A549 (cell line): ENCODE results near the gene RHEB. TPM values are rescaled to one million over a fixed set of nuclear protein-coding genes. Genes with fewer than 3 reads are reported as not detected.

Source experiments
- ATAC-seq, 2 experiments: fragments of 200-7000 bp in 1 of 2; fragments of >200 bp in 1 of 2; cut with Nextera tagmentation in 1 of 2; cut with Tn5 transposase in 1 of 2; 3 replicates each; pipeline versions ENCODE4 v1.8.0 to v1.9.1; 2018 to 2020; ENCODE audit warnings: mild to moderate bottlenecking in 1 of 2, moderate library complexity in 1 of 2
- CTCF ChIA-PET: fragments of 300-600 bp; sonication (Branson Sonifier 250); formaldehyde crosslinking; extraction: SDS; loops from one replicate; lab custom pipeline; 2021; ENCODE audit warnings: antibody characterized with exemption, inconsistent platforms; lab: Yijun Ruan, JAX
- POLR2A ChIA-PET: fragments of 350-600 bp; formaldehyde crosslinking; extraction: SDS; loops from one replicate; lab custom pipeline; 2021; ENCODE audit warnings: antibody characterized with exemption, inconsistent platforms; lab: Yijun Ruan, JAX
- DNase-seq, 2 experiments: peaks; one replicate each; pipeline versions ENCODE4 v3.0.0 to v3.0.0-alpha.2; 2011 to 2016; ENCODE audit warnings: low read depth in 1 of 2, low spot score in 1 of 2
- FAIRE-seq: peaks from 2 replicates; lab custom pipeline; 2011; peaks lifted over from hg19 to GRCh38; lab: Jason Lieb, UNC
- H3K27ac ChIP-seq, 2 experiments: fragments of >200 bp; sonication (Bioruptor Twin); formaldehyde crosslinking; 3 replicates each; pipeline ENCODE4 v1.5.1; 2016 to 2017
- H3K4me1 ChIP-seq: fragments of >200 bp; sonication (Bioruptor Twin); formaldehyde crosslinking; 3 replicates; pipeline ENCODE4 v1.6.1; 2016
- H3K4me2 ChIP-seq: fragments of >200 bp; sonication (Bioruptor Twin); formaldehyde crosslinking; 3 replicates; pipeline ENCODE4 v1.6.1; 2016
- H3K4me3 ChIP-seq: fragments of >200 bp; sonication (Bioruptor Twin); formaldehyde crosslinking; 3 replicates; pipeline ENCODE4 v1.5.1; 2016
- H3K9me3 ChIP-seq: fragments of >200 bp; sonication (Bioruptor Twin); formaldehyde crosslinking; 3 replicates; pipeline ENCODE4 v1.6.1; 2016
- BCL3 ChIP-seq: fragments of >200 bp; sonication (Bioruptor Twin); formaldehyde crosslinking; IDR thresholded peaks from 3 replicates; pipeline ENCODE4 v1.6.1; 2016
- CBX2 ChIP-seq: fragments of 200-600 bp; sonication (generic); IDR thresholded peaks from 2 replicates; pipeline ENCODE4 v1.6.1; 2016; ENCODE audit warnings: low read depth, mild to moderate bottlenecking, borderline replicate concordance
- CEBPB ChIP-seq, 2 experiments: fragments of >200 bp in 1 of 2; sonication (Bioruptor Twin) in 1 of 2; formaldehyde crosslinking in 1 of 2; IDR thresholded peaks; 2 replicates each; pipeline ENCODE4 v1.6.1; 2012 to 2016
- CTCF ChIP-seq: fragments of >200 bp; sonication (Bioruptor Twin); formaldehyde crosslinking; IDR thresholded peaks from 3 replicates; pipeline ENCODE4 v1.5.1; 2016
- EP300 ChIP-seq, 2 experiments: fragments of >200 bp; sonication (Bioruptor Twin); formaldehyde crosslinking; IDR thresholded peaks; 2 replicates in 1 of 2; 3 replicates in 1 of 2; pipeline ENCODE4 v1.6.1; 2016 to 2017
- FOSL2 ChIP-seq, 2 experiments: fragments of 450-650 bp in 1 of 2; fragments of >200 bp in 1 of 2; sonication (Bioruptor Twin) in 1 of 2; formaldehyde crosslinking; IDR thresholded peaks; 2 replicates each; pipeline versions ENCODE4 v1.5.0 to v1.6.1; 2016 to 2020; ENCODE audit warnings: mild to moderate bottlenecking in 1 of 2, moderate library complexity in 1 of 2
- HES2 ChIP-seq: fragments of >200 bp; sonication (Bioruptor Twin); formaldehyde crosslinking; IDR thresholded peaks from 2 replicates; pipeline ENCODE4 v1.6.1; 2016
- HEYL ChIP-seq: fragments of 250-450 bp; sonication (Bioruptor Pico); IDR thresholded peaks from 2 replicates; pipeline ENCODE4 v1.8.0; 2021; ENCODE audit warnings: mild to moderate bottlenecking, moderate library complexity
- HMGXB4 ChIP-seq: fragments of 250-450 bp; sonication (Bioruptor Pico); IDR thresholded peaks from 2 replicates; pipeline ENCODE4 v1.5.0; 2021; ENCODE audit warnings: mild to moderate bottlenecking, moderate library complexity, borderline replicate concordance
- JUN ChIP-seq, 2 experiments: fragments of >200 bp; sonication (Bioruptor Twin); formaldehyde crosslinking; IDR thresholded peaks; 2 replicates in 1 of 2; 3 replicates in 1 of 2; pipeline ENCODE4 v1.6.1; 2016 to 2017
- JUNB ChIP-seq: fragments of >200 bp; sonication (Bioruptor Twin); formaldehyde crosslinking; IDR thresholded peaks from 2 replicates; pipeline ENCODE4 v1.6.1; 2016
- MAX ChIP-seq: IDR thresholded peaks from 2 replicates; pipeline ENCODE4 v1.6.1; 2012
- PBX3 ChIP-seq: IDR thresholded peaks from 2 replicates; pipeline ENCODE4 v1.6.1; 2012
- RAD21 ChIP-seq, 2 experiments: fragments of >200 bp in 1 of 2; sonication (Bioruptor Twin) in 1 of 2; formaldehyde crosslinking in 1 of 2; IDR thresholded peaks in 1 of 2; conservative IDR thresholded peaks in 1 of 2; 2 replicates in 1 of 2; 3 replicates in 1 of 2; pipeline ENCODE4 v1.6.1; 2012 to 2018; ENCODE audit warnings: inconsistent platforms in 1 of 2
- REST ChIP-seq: fragments of 200-600 bp; sonication (generic); IDR thresholded peaks from 2 replicates; pipeline ENCODE4 v1.6.1; 2016; ENCODE audit warnings: antibody characterized with exemption, mild to moderate bottlenecking, moderate library complexity
- RFX5 ChIP-seq: fragments of 450-650 bp; IDR thresholded peaks from 2 replicates; pipeline ENCODE4 v1.7.1; 2014; ENCODE audit warnings: antibody characterized with exemption, mild to moderate bottlenecking, moderate library complexity
- ZC3H11A ChIP-seq: fragments of 450-650 bp; IDR thresholded peaks from 2 replicates; pipeline ENCODE4 v1.6.1; 2014; ENCODE audit warnings: antibody characterized with exemption, mild to moderate bottlenecking
- ZFP36 ChIP-seq: fragments of 450-650 bp; IDR thresholded peaks from 2 replicates; pipeline ENCODE4 v1.6.1; 2014; ENCODE audit warnings: borderline replicate concordance; ENCODE audit not compliant: partially characterized antibody
- ZSCAN20 ChIP-seq: fragments of 250-450 bp; sonication (Bioruptor Pico); IDR thresholded peaks from 2 replicates; pipeline ENCODE4 v1.8.0; 2022; ENCODE audit warnings: mild to moderate bottlenecking, moderate library complexity
- whole genome bisulfite sequencing: methylation state at CpG from one replicate; pipeline ENCODE4 v1.1.6; 2017; ENCODE audit errors: missing lambda C conversion rate; 5-methylcytosine and 5-hydroxymethylcytosine counted together
- polyA plus RNA-seq, 4 experiments: library from polyadenylated mRNA; depleted of rRNA in 3 of 4; stranded (reverse); fragments of >200 nt; fragmentation: RNase III in 1 of 4; extraction: RNeasy Plus Mini Kit Qiagen cat#74134 plus additional on column Dnase treatment in 1 of 4; gene quantifications; 2 replicates in 3 of 4; 3 replicates in 1 of 4; pipeline ENCODE4 v1.2.3, GENCODE V29; 2011 to 2017

Gene RHEB
- polyA plus RNA-seq, 2 of the 4 experiments (the other 2 are of a cell fraction) = 110 to 198 TPM

GRCh38 chr7:151504715-151505326 lies 14.9 kb downstream of the RHEB start (continued):
- TF ChIP-seq HMGXB4 (no peak), PBX3 (no peak)

- peak overlapping the region; percentile 68 to 79 for H3K27ac ChIP-seq
- ATAC-seq = peak; percentile 89 to 92
- FAIRE-seq = no peak
- H3K9me3 ChIP-seq = no peaks in the 10 kb centered on the region
- peaks cover 72% of the 10 kb centered on the region for H3K4me1 ChIP-seq
- no peak for TF ChIP-seq RFX5
- peak; percentile 44; the same call in 1 of the 3 replicates for TF ChIP-seq BCL3
- TF ChIP-seq JUNB = peak; percentile 70
- peak; percentile 50 for TF ChIP-seq ZFP36
- peak; percentile 61; the same call in 1 of the 2 replicates for TF ChIP-seq HES2
- peak; percentile 83 for TF ChIP-seq FOSL2 (IDR thresholded peaks at IDR 0.05)
- peak; percentile 81 for TF ChIP-seq FOSL2 (CRISPR knock-in tag; IDR thresholded peaks at IDR 0.05)
- no peak for TF ChIP-seq CBX2
- TF ChIP-seq EP300 (IDR thresholded peaks at IDR 0.05) = peak; percentile 52 to 54; a peak in 2 of 5 replicates
- TF ChIP-seq CEBPB (IDR thresholded peaks at IDR 0.05) = peak; percentile 94 to 97
- peak; percentile 53; the same call in 1 of the 2 replicates for TF ChIP-seq MAX
- peak in 1 of 2 experiments; percentile 40; a peak in 2 of 5 replicates for TF ChIP-seq RAD21 (conservative IDR thresholded peaks at IDR 0.05 in 1 of 2, IDR thresholded peaks at IDR 0.05 in 1 of 2)
- no peak for TF ChIP-seq HEYL (CRISPR knock-in tag)
- peak; percentile 61 to 68; a peak in 2 of 5 replicates for TF ChIP-seq JUN (IDR thresholded peaks at IDR 0.05)
- H3K4me2 ChIP-seq = peak overlapping the region; percentile 87
- POLR2A ChIA-PET = interaction anchor here (0.7 to 1.3 kb wide), 3 partner anchors 12 to 20 kb away, joined by 4 to 12 read pairs (median 5); partner anchors contain the start of gene RHEB
- peak in 1 of 2 experiments; percentile 78 for DNase-seq
- 19% methylated on average over 7 of the region's 7 CpGs for WGBS
- no peak overlapping the region for H3K4me3 ChIP-seq
- CTCF ChIA-PET = interaction anchor here (0.7 to 1.1 kb wide), 2 partner anchors 11 to 60 kb away, joined by 3 read pairs; no protein-coding TSS in a partner anchor
Observed at GRCh38 chr7:151503902-151504714, 15.6 kb downstream of the RHEB start.

GRCh38 chr7:151501676-151502075 lies 18.0 kb downstream of the RHEB start:
- no peak for FAIRE-seq
- H3K4me2 ChIP-seq = no peak overlapping the region
- ChIA-PET POLR2A (no interaction called here), CTCF (interaction anchor here (0.8 to 1.7 kb wide), 3 partner anchors 8 to 53 kb away, joined by 3 to 4 read pairs (median 4); no protein-coding TSS in a partner anchor)
- 96% methylated on average over 15 of the region's 15 CpGs for WGBS
- H3K4me3 ChIP-seq = no peak overlapping the region
- no peak overlapping the region for H3K27ac ChIP-seq
- no peak for ATAC-seq
- H3K9me3 ChIP-seq = no peaks in the 10 kb centered on the region
- no peak for DNase-seq
- H3K4me1 ChIP-seq = peaks cover 66% of the 10 kb centered on the region
- TF ChIP-seq ZC3H11A = no peak
- no peak for TF ChIP-seq ZSCAN20
- TF ChIP-seq BCL3 = no peak
- no peak for TF ChIP-seq CTCF
- TF ChIP-seq REST = no peak
